Tibial nerve (tissue), 4 donors: ENCODE data around the gene CADPS. TPM values are rescaled to one million over a fixed set of nuclear protein-coding genes. Genes with fewer than 3 reads are reported as not detected.

Source experiments
- DNase-seq, 2 donors: peaks; one replicate each; pipeline ENCODE4 v3.0.0-alpha.2; 2019; ENCODE audit warnings: low spot score in 2 of 2
- H3K27ac ChIP-seq, 4 donors: fragments of 200-600 bp; sonication (generic) in 3 of 4; one replicate each; pipeline ENCODE4 v1.5.1; 2017 to 2019; ENCODE audit warnings: mild to moderate bottlenecking in 1 of 4
- H3K27me3 ChIP-seq, 2 donors: fragments of 200-600 bp; sonication (generic) in 1 of 2; one replicate each; pipeline versions ENCODE4 v1.5.1 to v1.6.0; 2017 to 2019
- H3K36me3 ChIP-seq, 3 donors: fragments of 200-600 bp; sonication (generic); one replicate each; pipeline ENCODE4 v1.5.1; 2018 to 2019
- H3K4me1 ChIP-seq, 4 donors: fragments of 200-600 bp; sonication (generic) in 3 of 4; one replicate each; pipeline ENCODE4 v1.5.1; 2017 to 2019
- H3K4me3 ChIP-seq, 4 donors: fragments of 200-600 bp; sonication (generic) in 3 of 4; one replicate each; pipeline ENCODE4 v1.5.1; 2017 to 2019; ENCODE audit warnings: mild to moderate bottlenecking in 1 of 4, moderate library complexity in 1 of 4
- H3K9me3 ChIP-seq, 4 donors: fragments of 200-600 bp; sonication (generic) in 3 of 4; one replicate each; pipeline ENCODE4 v1.5.1; 2017 to 2019
- CTCF ChIP-seq, 5 experiments: fragments of 200-600 bp in 3 of 5; fragments of 450-650 bp in 2 of 5; sonication (generic) in 3 of 5; IDR thresholded peaks; one replicate each; pipeline ENCODE4 v1.5.1; 2016 to 2019; ENCODE audit warnings: antibody characterized with exemption in 5 of 5, mild to moderate bottlenecking in 3 of 5, moderate library complexity in 2 of 5
- EP300 ChIP-seq, 2 donors: sonication (generic); formaldehyde crosslinking; IDR thresholded peaks; one replicate each; pipeline ENCODE4 v1.6.1; 2017; ENCODE audit warnings: antibody characterized with exemption in 2 of 2, mild to moderate bottlenecking in 1 of 2
- POLR2A ChIP-seq, 2 donors: fragments of 450-650 bp; IDR thresholded peaks; one replicate each; pipeline ENCODE4 v1.6.1; 2017; ENCODE audit warnings: antibody characterized with exemption in 2 of 2, mild to moderate bottlenecking in 2 of 2, moderate library complexity in 2 of 2
- WGBS, 2 donors: methylation state at CpG; one replicate each; pipeline ENCODE4 v1.1.5; 2018; 5-methylcytosine and 5-hydroxymethylcytosine counted together
- total RNA-seq, 4 donors: library from RNA; depleted of rRNA; stranded (reverse); fragments of >200 nt; gene quantifications; one replicate each; pipeline ENCODE4 v1.1.0, GENCODE V29; 2016

CADPS gene
- total RNA-seq, 4 donors from 2014 or later = 16.2 to 16.7 TPM; not detected in 2

- Histone ChIP-seq H3K27ac (no peak overlapping the region), H3K36me3 (no peaks in the 10 kb centered on the region), H3K27me3 (no peaks in the 10 kb centered on the region), H3K4me1 (no peaks in the 10 kb centered on the region), H3K9me3 (no peaks in the 10 kb centered on the region), H3K4me3 (no peak overlapping the region)
- TF ChIP-seq EP300 (IDR thresholded peaks at IDR 0.05) = no peak
- TF ChIP-seq CTCF (IDR thresholded peaks at IDR 0.05) = no peak
- no peak for TF ChIP-seq POLR2A (IDR thresholded peaks at IDR 0.05)
- 67 to 70% methylated on average over 2 of the region's 2 CpGs for WGBS, 2 donors
- no peak for DNase-seq
Measured at GRCh38 chr3:62793946-62794345, 81.3 kb downstream of the CADPS start.

GRCh38 chr3:62785384-62785783 lies 89.8 kb downstream of the CADPS start:
- Histone ChIP-seq H3K4me3 (no peak overlapping the region), H3K36me3 (no peaks in the 10 kb centered on the region), H3K4me1 (no peaks in the 10 kb centered on the region), H3K27ac (no peak overlapping the region), H3K27me3 (no peaks in the 10 kb centered on the region), H3K9me3 (no peaks in the 10 kb centered on the region)
- DNase-seq = no peak
- 77 to 81% methylated on average over 1 of the region's 1 CpG for WGBS, 2 donors
- no peak for TF ChIP-seq EP300 (IDR thresholded peaks at IDR 0.05)
- TF ChIP-seq CTCF (IDR thresholded peaks at IDR 0.05) = no peak
- no peak for TF ChIP-seq POLR2A (IDR thresholded peaks at IDR 0.05)

GRCh38 chr3:62781121-62781520 lies 94.1 kb downstream of the CADPS start:
- no peaks in the 10 kb centered on the region for H3K36me3 ChIP-seq
- H3K27me3 ChIP-seq = no peaks in the 10 kb centered on the region
- H3K4me3 ChIP-seq = no peak overlapping the region
- TF ChIP-seq POLR2A (IDR thresholded peaks at IDR 0.05) (no peak), EP300 (IDR thresholded peaks at IDR 0.05) (no peak), CTCF (IDR thresholded peaks at IDR 0.05) (no peak)
- H3K4me1 ChIP-seq = no peaks in the 10 kb centered on the region
- no peaks in the 10 kb centered on the region for H3K9me3 ChIP-seq
- no peak overlapping the region for H3K27ac ChIP-seq
- WGBS, 2 donors = 78 to 84% methylated on average over 3 of the region's 3 CpGs
- DNase-seq = no peak

GRCh38 chr3:62777674-62778073 lies 97.5 kb downstream of the CADPS start:
- Histone ChIP-seq H3K36me3 (no peaks in the 10 kb centered on the region), H3K27me3 (no peaks in the 10 kb centered on the region), H3K4me3 (no peak overlapping the region), H3K9me3 (no peaks in the 10 kb centered on the region), H3K4me1 (no peaks in the 10 kb centered on the region), H3K27ac (no peak overlapping the region)
- TF ChIP-seq EP300 (IDR thresholded peaks at IDR 0.05) = no peak
- TF ChIP-seq POLR2A (IDR thresholded peaks at IDR 0.05) = no peak
- no peak for TF ChIP-seq CTCF (IDR thresholded peaks at IDR 0.05)
- DNase-seq = no peak
- WGBS, 2 donors = 83 to 84% methylated on average over 4 of the region's 4 CpGs

GRCh38 chr3:62777130-62777529 lies 98.1 kb downstream of the CADPS start:
- H3K9me3 ChIP-seq = no peaks in the 10 kb centered on the region
- no peaks in the 10 kb centered on the region for H3K36me3 ChIP-seq
- no peak overlapping the region for H3K4me3 ChIP-seq
- no peaks in the 10 kb centered on the region for H3K4me1 ChIP-seq
- DNase-seq = no peak
- H3K27ac ChIP-seq = no peak overlapping the region
- H3K27me3 ChIP-seq = no peaks in the 10 kb centered on the region
- no peak for TF ChIP-seq POLR2A (IDR thresholded peaks at IDR 0.05)
- TF ChIP-seq EP300 (IDR thresholded peaks at IDR 0.05) = no peak
- no peak for TF ChIP-seq CTCF (IDR thresholded peaks at IDR 0.05)
- WGBS, 2 donors = 85 to 87% methylated on average over 3 of the region's 3 CpGs
